Measurements from ENCODE around the gene NGB. TPM values are rescaled to one million over a fixed set of nuclear protein-coding genes. Genes with fewer than 3 reads are reported as not detected.
"Not testable (repeated sequence)": the region's sequence is repeated elsewhere in the genome, so short reads cannot be mapped to it uniquely, and the experiment has no call there.

The NGB gene
- polyA plus RNA-seq, 12 donors: not detected

GRCh38 chr14:77296906-77297305, 25.9 kb upstream of the NGB start:
- no peak for DNase-seq

GRCh38 chr14:77296155-77296554, 25.1 kb upstream of the NGB start:
- no peak for DNase-seq

GRCh38 chr14:77290705-77291104, 19.7 kb upstream of the NGB start:
- no peak for DNase-seq

GRCh38 chr14:77286576-77286975, 15.6 kb upstream of the NGB start:
- no peak for DNase-seq

- DNase-seq: no peak
Observed at GRCh38 chr14:77284466-77284865, 13.5 kb upstream of the NGB start.

GRCh38 chr14:77284066-77284465, 13.1 kb upstream of the NGB start:
- no peak for DNase-seq

- no peak for DNase-seq
Observed at GRCh38 chr14:77281852-77282410, 10.9 kb upstream of the NGB start.

GRCh38 chr14:77280921-77281320, 9.9 kb upstream of the NGB start:
- DNase-seq: not testable (repeated sequence)

GRCh38 chr14:77279719-77280118, 8.7 kb upstream of the NGB start:
- no peak for DNase-seq

GRCh38 chr14:77278461-77279230, 7.6 kb upstream of the NGB start:
- DNase-seq: no peak

GRCh38 chr14:77276959-77277358, 6.0 kb upstream of the NGB start:
- DNase-seq: no peak

GRCh38 chr14:77276295-77276935, 5.4 kb upstream of the NGB start:
- no peak for DNase-seq

- no peak for DNase-seq
Observed at GRCh38 chr14:77275601-77276017, 4.6 kb upstream of the NGB start.

GRCh38 chr14:77275041-77275580, 4.1 kb upstream of the NGB start:
- no peak for DNase-seq

- no peak for DNase-seq
Observed at GRCh38 chr14:77273796-77274195, 2.8 kb upstream of the NGB start.

- DNase-seq: no peak
Observed at GRCh38 chr14:77272261-77272660, 1.3 kb upstream of the NGB start.

GRCh38 chr14:77270361-77271112, 469 bp downstream of the NGB start:
- no peak for DNase-seq

GRCh38 chr14:77268989-77269600, 1.9 kb downstream of the NGB start:
- no peak for DNase-seq

GRCh38 chr14:77267937-77268699, 2.9 kb downstream of the NGB start:
- no peak for DNase-seq

- no peak for DNase-seq
Observed at GRCh38 chr14:77266336-77266735, 4.7 kb downstream of the NGB start.

All from muscle of arm (tissue), 12 donors.